HG03565 (cell line): ENCODE measurements around the gene THAP12.

ENCODE experiments used
- ATAC-seq: cut with Tn5 transposase; IDR thresholded peaks from one replicate; pipeline ENCODE4 v1.9.1; 2021; ENCODE audit warnings: mild to moderate bottlenecking, moderate library complexity; ENCODE audit not compliant: unreplicated experiment

Gene THAP12

DNA sequence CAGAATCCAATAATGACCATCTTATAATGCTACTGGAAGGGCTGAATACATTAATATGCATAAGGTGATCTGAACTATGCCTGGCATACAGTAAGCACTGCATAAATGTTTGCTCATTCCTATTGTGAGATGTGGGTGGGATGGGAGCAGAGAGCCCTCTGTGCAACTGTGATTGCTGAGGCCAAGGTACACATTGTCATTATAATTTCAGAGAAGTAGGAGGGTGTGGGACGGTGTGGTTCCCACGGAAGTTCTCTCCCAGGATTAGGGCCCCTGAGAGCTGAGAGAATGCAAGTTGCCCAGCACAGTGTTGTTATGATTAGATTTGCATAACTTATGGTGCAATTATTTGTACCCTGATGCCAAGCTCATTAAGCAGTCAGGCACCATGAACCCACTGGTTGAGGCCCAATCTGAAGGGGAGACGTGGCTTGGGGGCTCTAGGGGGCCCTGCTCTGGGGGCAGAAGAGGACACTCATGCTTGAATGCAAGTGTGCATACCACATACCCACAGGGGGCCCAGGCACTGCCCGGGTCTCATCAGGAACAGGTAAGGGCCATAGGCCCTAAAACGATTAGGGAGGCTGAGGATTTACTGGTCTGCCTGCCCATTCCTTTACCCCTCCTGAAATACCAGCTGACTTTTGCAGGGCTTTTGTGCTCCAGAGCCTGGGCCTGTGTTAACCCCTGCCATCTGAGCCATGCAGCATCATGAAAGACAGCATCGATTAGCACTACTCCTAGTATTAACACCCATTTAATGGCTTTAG lies 72.8 kb downstream of the THAP12 start:
- ATAC-seq = no peak

DNA sequence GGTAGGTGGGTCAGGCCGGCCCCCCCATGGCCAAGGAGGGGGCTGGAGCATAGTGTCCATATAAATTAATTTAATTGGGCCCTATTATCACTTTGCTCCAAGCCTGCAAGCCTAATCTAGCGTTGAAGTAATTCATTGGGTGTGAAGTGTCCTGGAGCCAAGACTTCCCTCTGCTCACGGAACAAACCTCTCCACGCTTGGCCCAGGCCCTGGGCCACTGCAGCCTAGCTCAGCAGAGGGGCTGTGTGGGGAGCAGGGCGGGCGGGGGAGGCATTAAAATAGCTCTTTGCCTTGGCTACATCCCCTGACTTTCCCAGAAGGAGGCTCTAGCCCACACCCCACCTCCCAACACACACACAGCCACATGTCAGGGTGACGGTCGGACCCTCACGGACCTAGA lies 73.5 kb downstream of the THAP12 start:
- ATAC-seq = no peak

DNA sequence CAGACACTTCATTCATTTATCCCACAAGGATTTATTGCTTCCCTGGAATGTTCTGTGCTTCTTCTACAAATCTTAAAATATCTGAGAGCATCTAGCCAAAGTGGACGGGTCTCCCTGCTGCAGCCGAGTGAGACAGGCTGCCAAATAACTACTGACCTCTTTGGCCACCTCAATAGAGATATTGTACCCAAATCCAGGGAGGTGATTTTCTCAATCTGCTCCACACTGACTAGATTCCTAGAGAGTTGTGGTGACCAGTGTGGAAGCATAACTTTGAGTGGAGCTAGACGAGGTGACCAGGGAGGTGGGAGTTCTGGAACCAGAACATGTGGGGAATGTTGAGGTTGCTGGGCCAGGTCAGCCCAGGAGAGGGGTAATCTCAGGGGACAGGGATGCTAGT lies 77.5 kb downstream of the THAP12 start:
- ATAC-seq = no peak

DNA sequence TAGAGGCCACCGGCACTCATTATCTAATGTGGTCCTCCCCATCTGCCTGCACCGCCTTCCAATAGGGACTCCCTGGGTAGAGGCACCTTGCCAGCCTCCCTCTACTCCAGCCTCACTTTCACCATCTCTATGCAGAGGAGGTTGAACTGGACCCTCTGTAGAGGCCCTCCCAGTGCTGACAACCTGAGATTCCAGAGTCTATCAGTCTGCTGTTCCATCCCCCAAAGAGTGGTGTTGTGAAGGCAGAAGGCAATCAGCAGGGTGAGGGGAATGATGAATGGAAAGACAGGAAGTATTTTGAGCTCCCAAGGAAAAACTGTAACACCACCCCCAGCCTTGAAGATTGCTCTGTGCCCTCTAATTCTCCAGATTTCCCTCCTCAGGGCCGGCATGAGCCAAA lies 77.9 kb downstream of the THAP12 start:
- no peak for ATAC-seq
